ENCODE data around the gene EMILIN1.

Gene EMILIN1

GRCh38 chr2:27135478-27135955, 57.1 kb downstream of the EMILIN1 start:
- no peak for TF ChIP-seq ESRRG (CRISPR knock-in tag; IDR thresholded peaks at IDR 0.05)
- ATAC-seq, result no peak
